Sigmoid colon (tissue), 7 donors: ENCODE data around the gene PBX3. TPM values are rescaled to one million over a fixed set of nuclear protein-coding genes. Genes with fewer than 3 reads are reported as not detected.

Experiments used
- DNase-seq: peaks from one replicate; pipeline ENCODE4 v3.0.0-alpha.2; 2019
- H3K27ac ChIP-seq, 4 donors: fragments of 200-600 bp; sonication (generic); one replicate each; pipeline ENCODE4 v1.5.1; 2016 to 2019; ENCODE audit warnings: mild to moderate bottlenecking in 1 of 4
- H3K27me3 ChIP-seq, 3 donors: fragments of 200-600 bp; sonication (generic); one replicate each; pipeline ENCODE4 v1.5.1; 2019; ENCODE audit warnings: mild to moderate bottlenecking in 1 of 3
- H3K36me3 ChIP-seq, 4 donors: fragments of 200-600 bp; sonication (generic); one replicate each; pipeline ENCODE4 v1.5.1; 2016 to 2019
- H3K4me1 ChIP-seq, 4 donors: fragments of 200-600 bp; sonication (generic); one replicate each; pipeline ENCODE4 v1.5.1; 2017 to 2019
- H3K4me3 ChIP-seq, 4 donors: fragments of 200-600 bp; sonication (generic); one replicate each; pipeline ENCODE4 v1.5.1; 2017 to 2019; ENCODE audit warnings: mild to moderate bottlenecking in 2 of 4, moderate library complexity in 1 of 4
- H3K9me3 ChIP-seq, 4 donors: fragments of 200-600 bp in 3 of 4; sonication (generic) in 3 of 4; one replicate each; pipeline versions ENCODE4 v1.5.1 to v1.6.1; 2013 to 2019
- CTCF ChIP-seq, 4 experiments: fragments of 450-650 bp in 3 of 4; fragments of 200-600 bp in 1 of 4; IDR thresholded peaks; one replicate each; pipeline ENCODE4 v1.5.1; 2016 to 2019; ENCODE audit warnings: antibody characterized with exemption in 4 of 4, mild to moderate bottlenecking in 3 of 4, moderate library complexity in 2 of 4
- EP300 ChIP-seq, 4 donors: sonication (generic); formaldehyde crosslinking; IDR thresholded peaks; one replicate each; pipeline ENCODE4 v1.6.1; 2017; ENCODE audit warnings: antibody characterized with exemption in 4 of 4
- POLR2A ChIP-seq, 2 donors: fragments of 450-650 bp; IDR thresholded peaks; one replicate each; pipeline ENCODE4 v1.6.1; 2016; ENCODE audit warnings: antibody characterized with exemption in 2 of 2, mild to moderate bottlenecking in 2 of 2, moderate library complexity in 2 of 2
- POLR2AphosphoS5 ChIP-seq, 4 donors: sonication (generic); formaldehyde crosslinking; IDR thresholded peaks; one replicate each; pipeline ENCODE4 v1.6.1; 2017; ENCODE audit warnings: antibody characterized with exemption in 4 of 4
- WGBS, 2 donors: extraction: QIAGEN DNeasy Blood & Tissue Kit; methylation state at CpG; one replicate each; pipeline ENCODE4 v1.1.7; 2013; 5-methylcytosine and 5-hydroxymethylcytosine counted together
- intact Hi-C: fragments of 100-400 bp; cut with DNase I; formaldehyde crosslinking; loops from one replicate; pipeline ENCODE4 v1.15.1; 2023
- polyA plus RNA-seq, 3 donors: library from polyadenylated mRNA; stranded (reverse); fragments of 200-250 nt; gene quantifications; one replicate each; pipeline ENCODE4 v1.2.3, GENCODE V29; 2013
- total RNA-seq, 4 donors: library from RNA; depleted of rRNA; stranded (reverse); fragments of >200 nt; gene quantifications; one replicate each; pipeline ENCODE4 v1.1.0, GENCODE V29; 2016
- donor health status: healthy with polysubstance abuse.
- donor health status: Bipolar disorder and iron deficiency.
- donor health status: healthy.

PBX3 gene
- total and polyA plus RNA-seq, 7 donors: 2.8 to 159 (median 90.6) TPM

GRCh38 chr9:125885405-125886034 lies 138.3 kb downstream of the PBX3 start:
- peak overlapping the region; percentile 38 to 86 (median 83) for H3K27ac ChIP-seq
- no peak for TF ChIP-seq EP300 (IDR thresholded peaks at IDR 0.05)
- no peak for TF ChIP-seq POLR2A (IDR thresholded peaks at IDR 0.05)
- TF ChIP-seq CTCF (IDR thresholded peaks at IDR 0.05): no peak
- no peaks in the 10 kb centered on the region for H3K36me3 ChIP-seq
- H3K4me3 ChIP-seq: no peak overlapping the region
- 68 to 82% methylated on average over 5 of the region's 5 CpGs for WGBS, 2 donors
- H3K27me3 ChIP-seq: no peaks in the 10 kb centered on the region
- no peaks in the 10 kb centered on the region for H3K9me3 ChIP-seq
- H3K4me1 ChIP-seq: peaks cover 0 to 78% (median 49%) of the 10 kb centered on the region in 4 donors
- intact Hi-C loops: loop anchor here (5.0 kb wide), 1 partner anchor 63 kb away; no protein-coding TSS in a partner anchor
- no peak for DNase-seq

GRCh38 chr9:125886365-125886764 lies 139.2 kb downstream of the PBX3 start:
- Histone ChIP-seq H3K9me3 (no peaks in the 10 kb centered on the region), H3K27ac (peak overlapping the region; percentile 38 to 86 (median 83)), H3K4me1 (peaks cover 0 to 80% (median 56%) of the 10 kb centered on the region in 4 donors), H3K27me3 (no peaks in the 10 kb centered on the region), H3K4me3 (no peak overlapping the region), H3K36me3 (no peaks in the 10 kb centered on the region)
- 47 to 67% methylated on average over 3 of the region's 3 CpGs for WGBS, 2 donors
- TF ChIP-seq POLR2A (IDR thresholded peaks at IDR 0.05) (no peak), CTCF (IDR thresholded peaks at IDR 0.05) (no peak), POLR2AphosphoS5 (IDR thresholded peaks at IDR 0.05) (no peak), EP300 (IDR thresholded peaks at IDR 0.05) (no peak)
- intact Hi-C loops: loop anchor here (5.0 kb wide), 1 partner anchor 64 kb away; no protein-coding TSS in a partner anchor
- DNase-seq: no peak

GRCh38 chr9:125887172-125887571 lies 140.0 kb downstream of the PBX3 start:
- H3K4me1 ChIP-seq: peaks cover 0 to 88% (median 60%) of the 10 kb centered on the region in 4 donors
- H3K9me3 ChIP-seq: no peaks in the 10 kb centered on the region
- WGBS, 2 donors: 72 to 81% methylated on average over 2 of the region's 2 CpGs
- TF ChIP-seq POLR2A (IDR thresholded peaks at IDR 0.05) (no peak), EP300 (IDR thresholded peaks at IDR 0.05) (no peak), POLR2AphosphoS5 (IDR thresholded peaks at IDR 0.05) (no peak), CTCF (IDR thresholded peaks at IDR 0.05) (no peak)
- no peak overlapping the region for H3K4me3 ChIP-seq
- no peaks in the 10 kb centered on the region for H3K27me3 ChIP-seq
- DNase-seq: no peak
- intact Hi-C loops: loop anchor here (5.0 kb wide), 1 partner anchor 65 kb away; no protein-coding TSS in a partner anchor
- peak overlapping the region in 3 of 4 donors; percentile 81 to 86 (median 85) for H3K27ac ChIP-seq
- no peaks in the 10 kb centered on the region for H3K36me3 ChIP-seq

- H3K27ac ChIP-seq: peak overlapping the region; percentile 70 to 86 (median 83)
- no peaks in the 10 kb centered on the region for H3K36me3 ChIP-seq
- TF ChIP-seq EP300 (IDR thresholded peaks at IDR 0.05): no peak
- TF ChIP-seq POLR2AphosphoS5 (IDR thresholded peaks at IDR 0.05): no peak
- TF ChIP-seq POLR2A (IDR thresholded peaks at IDR 0.05): no peak
- intact Hi-C loops: loop anchor here (2.0 to 5.0 kb wide), 2 partner anchors 66 to 141 kb away; partner anchors contain the start of gene PBX3
- H3K4me3 ChIP-seq: peak overlapping the region in 3 of 4 donors; percentile 26 to 56 (median 54)
- WGBS, 2 donors: 86 to 88% methylated on average over 7 of the region's 7 CpGs
- H3K4me1 ChIP-seq: peaks cover 0 to 91% (median 64%) of the 10 kb centered on the region in 4 donors
- no peak for DNase-seq
- no peaks in the 10 kb centered on the region for H3K9me3 ChIP-seq
- no peaks in the 10 kb centered on the region for H3K27me3 ChIP-seq
Observed at GRCh38 chr9:125888211-125888610, 141.0 kb downstream of the PBX3 start.

- Histone ChIP-seq H3K4me3 (peak overlapping the region; percentile 26 to 56 (median 51)), H3K9me3 (no peaks in the 10 kb centered on the region), H3K27me3 (no peaks in the 10 kb centered on the region), H3K36me3 (no peaks in the 10 kb centered on the region), H3K27ac (peak overlapping the region; percentile 70 to 86 (median 83)), H3K4me1 (peaks cover 0 to 91% (median 60%) of the 10 kb centered on the region in 4 donors)
- peak; percentile 74 for DNase-seq
- 14 to 30% methylated on average over 21 of the region's 21 CpGs for WGBS, 2 donors
- TF ChIP-seq POLR2AphosphoS5 (IDR thresholded peaks at IDR 0.05) (peak in 1 of 4 donors; percentile 47), CTCF (IDR thresholded peaks at IDR 0.05) (no peak)
- intact Hi-C loops: loop anchor here (2.0 to 5.0 kb wide), 2 partner anchors 67 to 142 kb away; partner anchors contain the start of gene PBX3
Observed at GRCh38 chr9:125889112-125889475, 141.9 kb downstream of the PBX3 start.
